Choroid plexus epithelial cell (primary cell): ENCODE results near the gene SIGLEC12.

ENCODE experiments used
- DNase-seq: peaks from one replicate; pipeline ENCODE4 v3.0.0-alpha.2; 2010; ENCODE audit warnings: low read depth
- H3K4me3 ChIP-seq: 2 replicates; pipeline ENCODE4 v1.5.1; 2011; ENCODE audit warnings: low read depth, mild to moderate bottlenecking, control low read depth, low read length, moderate library complexity
- CTCF ChIP-seq: conservative IDR thresholded peaks from 2 replicates; pipeline ENCODE4 v1.5.1; 2011; ENCODE audit warnings: low read depth, mild to moderate bottlenecking, control low read depth, inconsistent platforms, low read length, moderate library complexity

The SIGLEC12 gene

GRCh38 chr19:51460164-51460992 lies 41.2 kb downstream of the SIGLEC12 start:
- peak; percentile 24 for DNase-seq
- H3K4me3 ChIP-seq: peak overlapping the region; percentile 34
- no peak for TF ChIP-seq CTCF

DNA sequence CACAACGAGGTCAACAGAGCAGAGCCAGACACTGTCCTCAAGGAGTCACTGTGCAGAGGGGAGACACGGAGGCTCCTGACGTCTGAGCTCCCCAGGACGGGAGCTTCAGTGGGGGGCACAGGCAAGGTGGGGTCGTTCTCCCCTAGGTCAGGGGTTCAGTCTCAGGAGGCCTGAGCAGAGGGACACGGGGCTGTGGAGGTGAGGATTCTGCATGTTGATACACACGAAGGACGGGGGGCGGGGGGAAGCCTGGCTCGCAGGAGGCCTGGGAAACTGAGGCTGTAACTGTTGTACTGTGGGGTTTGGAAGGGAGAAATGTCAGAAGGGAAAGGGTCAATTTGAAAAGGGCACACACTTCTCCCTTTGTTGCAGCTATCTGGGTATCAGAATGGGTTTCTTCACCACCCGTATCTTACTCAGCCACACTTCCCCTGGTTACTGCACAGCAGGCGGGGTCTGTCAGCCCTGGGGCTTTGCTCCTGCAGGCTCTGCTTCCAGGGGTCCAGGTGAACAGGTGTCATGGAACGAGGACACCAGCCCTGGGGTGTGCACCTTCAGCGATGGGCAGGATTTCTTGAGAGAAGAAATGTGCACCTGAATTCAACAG lies 42.6 kb downstream of the SIGLEC12 start:
- no peak for DNase-seq
- no peak overlapping the region for H3K4me3 ChIP-seq
- no peak for TF ChIP-seq CTCF

GRCh38 chr19:51458051-51458645 lies 43.5 kb downstream of the SIGLEC12 start, which contains the start of gene SIGLEC8:
SIGLEC8 (minus strand) TSS chr19:51458454; CDS start chr19:51458387, 67 bp downstream.
- TF ChIP-seq CTCF: no peak
- DNase-seq: no peak
- H3K4me3 ChIP-seq: no peak within 1 kb of the TSS

DNA sequence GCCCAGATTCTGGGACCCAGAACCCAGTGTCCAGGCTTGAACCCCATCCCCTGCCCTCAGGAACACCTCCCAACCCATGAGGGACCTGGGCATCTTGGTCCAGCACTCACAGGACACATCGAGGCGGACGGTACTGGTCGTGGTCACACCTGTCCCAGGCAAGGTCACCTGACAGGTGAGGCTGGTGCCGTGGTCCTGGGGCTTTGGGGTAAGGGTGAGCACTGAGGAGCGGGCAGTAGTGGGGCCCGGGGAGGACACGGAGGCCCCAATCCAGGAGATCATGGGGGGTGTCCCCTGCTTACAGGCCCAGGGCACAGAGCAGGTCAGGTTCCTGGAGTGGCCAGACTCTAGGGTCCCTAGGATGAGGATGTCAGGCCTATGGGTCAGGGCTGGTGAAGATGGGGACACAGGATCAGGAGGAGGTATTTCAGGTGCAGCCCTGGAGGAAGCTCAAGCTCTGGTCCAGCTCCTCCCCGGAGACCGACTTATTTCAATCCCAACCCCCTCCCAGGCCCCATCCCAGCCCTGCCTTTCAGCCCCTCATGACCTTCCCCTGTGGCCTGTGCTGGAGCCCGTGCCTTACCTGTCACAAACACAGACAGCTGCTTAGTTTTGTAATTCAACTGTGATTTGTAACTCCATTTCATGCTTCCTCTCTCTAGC lies 44.1 kb downstream of the SIGLEC12 start:
- H3K4me3 ChIP-seq: no peak overlapping the region
- DNase-seq: no peak
- TF ChIP-seq CTCF: no peak

DNA sequence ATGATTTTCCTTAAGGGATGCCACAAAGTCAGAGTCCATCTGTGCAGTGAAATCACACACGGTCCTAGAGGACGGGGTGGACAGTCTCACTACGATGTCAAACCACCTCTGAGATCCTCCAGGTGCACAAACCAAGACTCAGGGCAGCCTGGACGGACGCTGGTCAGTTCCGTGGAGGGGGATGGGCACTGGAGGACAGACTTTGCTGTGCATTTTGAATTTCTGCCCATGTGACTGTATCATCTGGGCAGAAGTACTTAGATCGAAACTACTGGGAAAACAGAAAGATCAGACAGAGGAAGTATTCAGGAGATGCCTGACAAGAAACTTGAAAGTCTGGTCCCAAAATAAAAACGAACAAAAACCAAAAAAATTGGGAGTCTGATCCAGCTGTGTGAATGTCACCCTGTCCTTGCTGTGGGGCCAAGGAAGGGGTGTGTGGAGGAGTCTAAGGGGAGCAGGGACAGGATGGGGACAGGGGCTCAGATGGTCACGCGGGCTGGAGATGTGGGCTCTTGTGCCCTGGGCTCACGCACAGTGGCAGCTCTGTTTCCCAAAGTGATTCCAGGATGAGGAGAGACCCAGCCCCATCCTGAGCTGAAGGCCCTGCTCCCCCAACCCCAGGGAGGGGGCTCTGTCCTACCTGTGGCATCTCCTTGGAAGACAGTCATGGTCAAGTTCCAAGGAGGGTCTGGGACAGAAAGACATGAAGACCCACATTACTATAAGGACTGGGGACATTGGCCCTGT lies 44.9 kb downstream of the SIGLEC12 start:
- H3K4me3 ChIP-seq: no peak overlapping the region
- DNase-seq: no peak
- TF ChIP-seq CTCF: no peak

DNA sequence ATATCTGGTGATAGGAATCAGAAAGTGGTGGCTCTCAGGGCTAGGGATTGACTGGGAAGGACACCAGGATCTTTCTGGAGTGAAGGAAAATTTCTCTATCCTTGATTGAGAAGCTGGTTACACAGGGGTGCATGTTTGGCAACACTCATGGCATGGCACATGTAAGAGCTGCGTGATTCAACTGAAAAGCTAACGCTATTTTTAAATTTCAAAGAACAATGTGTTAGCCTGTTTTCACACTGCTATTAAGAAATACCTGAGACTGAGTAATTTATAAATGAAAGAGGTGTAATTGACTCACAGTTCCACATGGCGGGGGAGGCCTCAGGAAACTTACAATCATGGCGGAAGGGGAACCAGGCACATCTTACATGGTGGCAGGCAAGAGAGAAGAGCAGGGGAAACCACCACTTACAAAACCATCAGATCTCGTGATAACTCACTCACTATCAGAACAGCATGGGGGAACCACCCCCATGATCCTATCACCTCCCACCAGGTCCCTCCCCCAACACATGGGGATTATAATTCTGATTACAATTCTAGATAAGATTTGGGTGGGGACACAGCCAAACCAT lies 50.8 kb downstream of the SIGLEC12 start:
- DNase-seq: no peak
- H3K4me3 ChIP-seq: no peak overlapping the region
- no peak for TF ChIP-seq CTCF
